Hippocampal formation (tissue), 2 donors: ENCODE measurements around the gene CDH23.
A peak's percentile ranks its signal among the peaks of the same experiment; 100 is the strongest.

Experiments
- DNase-seq, 2 donors: peaks; one replicate each; lab custom pipeline; 2025; lab: John Stamatoyannopoulos, UW

CDH23 gene

DNA sequence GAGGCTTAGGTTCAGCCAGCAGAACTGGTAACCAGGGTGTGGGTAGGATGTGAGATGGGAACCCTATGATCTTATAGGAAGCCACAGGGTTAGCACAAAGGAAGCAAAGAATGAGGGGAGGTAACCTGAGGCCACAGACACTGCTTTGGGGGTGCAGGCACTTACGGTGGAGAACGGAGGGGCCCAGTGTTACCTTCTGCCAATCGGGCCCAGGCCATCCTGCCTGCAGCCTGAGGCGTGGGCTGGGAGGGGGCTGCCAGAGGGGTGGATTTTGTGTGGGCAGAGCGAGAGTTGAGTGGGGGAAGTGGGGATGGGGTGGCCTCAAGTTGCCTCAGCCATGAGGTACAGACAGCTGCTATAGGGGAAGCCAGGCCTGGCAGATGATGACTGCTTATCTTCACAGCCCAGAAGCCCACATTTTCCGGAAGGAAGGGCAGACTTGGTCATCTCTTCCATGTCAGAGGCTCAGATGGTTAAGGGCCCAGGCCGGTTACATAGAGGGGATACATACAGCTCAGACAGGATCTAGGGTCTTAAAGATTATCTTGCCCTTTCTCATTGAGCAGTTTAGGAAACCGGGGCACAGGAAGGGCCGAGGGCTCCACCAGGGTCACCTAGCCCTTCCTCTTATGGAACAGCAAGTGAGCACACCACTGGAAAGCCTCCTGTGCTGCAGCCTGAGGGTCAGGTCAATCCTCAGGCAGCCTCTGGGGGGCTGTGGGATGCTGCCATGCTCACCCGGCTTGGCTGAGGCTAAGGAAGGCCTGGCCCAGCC lies 401.0 kb downstream of the CDH23 start:
- no peak for DNase-seq

- DNase-seq: no peak
Measured at GRCh38 chr10:71798308-71798624, 401.5 kb downstream of the CDH23 start.

- no peak for DNase-seq
Measured at GRCh38 chr10:71799112-71799511, 402.4 kb downstream of the CDH23 start.

- no peak for DNase-seq
Measured at GRCh38 chr10:71799608-71800453, 403.1 kb downstream of the CDH23 start.

- DNase-seq: no peak
Measured at GRCh38 chr10:71801361-71801760, 404.6 kb downstream of the CDH23 start.

- no peak for DNase-seq
Measured at GRCh38 chr10:71802235-71802634, 405.5 kb downstream of the CDH23 start.

- no peak for DNase-seq
Measured at GRCh38 chr10:71802715-71803488, 406.2 kb downstream of the CDH23 start.

GRCh38 chr10:71804077-71804476 lies 407.4 kb downstream of the CDH23 start:
- DNase-seq: peak in 1 of 2 donors; percentile 37

DNA sequence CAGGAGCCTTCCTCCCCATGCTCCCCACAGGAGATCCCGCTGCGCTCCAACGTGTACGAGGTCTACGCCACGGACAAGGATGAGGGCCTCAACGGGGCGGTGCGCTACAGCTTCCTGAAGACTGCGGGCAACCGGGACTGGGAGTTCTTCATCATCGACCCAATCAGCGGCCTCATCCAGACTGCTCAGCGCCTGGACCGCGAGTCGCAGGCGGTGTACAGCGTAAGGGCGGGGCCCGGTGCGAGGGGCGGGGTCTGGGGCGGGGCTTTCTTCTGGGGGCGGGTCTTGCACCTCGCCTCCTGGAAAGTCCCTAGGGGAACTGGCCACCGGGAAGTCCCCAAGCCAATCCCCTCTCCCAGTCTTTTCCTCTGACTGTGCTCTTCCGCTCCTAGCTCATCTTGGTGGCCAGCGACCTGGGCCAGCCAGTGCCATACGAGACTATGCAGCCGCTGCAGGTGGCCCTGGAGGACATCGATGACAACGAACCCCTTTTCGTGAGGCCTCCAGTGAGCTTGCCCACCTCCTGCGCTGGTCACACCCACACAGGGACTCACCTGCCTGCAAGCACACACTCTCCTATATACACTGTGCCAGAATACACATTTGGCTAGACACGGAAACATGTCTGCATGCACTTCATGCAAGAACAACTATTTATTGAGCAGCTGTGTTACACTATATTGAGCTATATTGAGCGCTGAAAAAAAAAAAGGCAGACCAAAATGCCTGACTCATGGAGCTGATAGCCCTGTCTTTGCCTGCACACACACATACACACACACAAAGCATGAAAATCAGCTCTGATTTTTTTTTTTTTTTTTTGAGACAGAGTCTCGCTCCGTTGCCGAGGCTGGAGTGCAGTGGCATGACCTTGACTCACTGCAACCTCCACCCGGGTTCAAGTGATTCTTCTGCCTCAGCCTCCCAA lies 409.3 kb downstream of the CDH23 start:
- peak in 1 of 2 donors; percentile 22 for DNase-seq

DNA sequence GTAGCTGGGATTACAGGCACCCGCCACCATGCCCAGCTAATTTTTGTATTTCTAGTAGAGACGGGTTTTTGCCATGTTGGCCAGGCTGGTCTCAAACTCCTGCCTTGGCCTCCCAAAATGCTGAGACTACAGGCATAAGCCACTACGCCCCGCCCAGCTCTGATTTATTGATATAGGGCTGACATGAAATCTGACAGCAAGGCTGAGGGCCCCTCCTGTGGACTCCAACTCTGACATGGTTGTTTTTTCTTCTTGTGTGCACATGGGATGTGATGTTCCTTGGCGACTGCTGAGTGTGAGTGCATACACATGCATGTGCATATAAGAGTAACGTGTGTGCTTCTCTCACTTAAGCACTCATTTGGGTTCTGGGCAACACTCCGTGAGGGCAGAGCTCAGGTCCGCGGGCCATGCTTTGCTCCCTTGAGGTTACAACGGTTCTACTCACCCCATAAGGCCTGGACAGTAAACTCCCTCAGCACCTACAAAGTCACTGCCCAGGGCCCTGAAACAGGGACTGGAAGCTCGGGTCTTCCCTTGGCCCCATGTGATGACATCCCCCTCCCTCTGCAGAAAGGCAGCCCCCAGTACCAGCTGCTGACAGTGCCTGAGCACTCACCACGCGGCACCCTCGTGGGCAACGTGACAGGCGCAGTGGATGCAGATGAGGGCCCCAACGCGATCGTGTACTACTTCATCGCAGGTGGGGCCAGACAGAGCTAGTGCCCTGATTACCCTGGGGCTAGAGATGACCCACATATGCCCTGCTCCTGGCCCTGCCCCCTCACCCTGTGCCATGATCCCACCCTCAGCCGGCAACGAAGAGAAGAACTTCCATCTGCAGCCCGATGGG lies 410.2 kb downstream of the CDH23 start:
- no peak for DNase-seq

- no peak for DNase-seq
Measured at GRCh38 chr10:71807557-71808510, 411.1 kb downstream of the CDH23 start.

DNA sequence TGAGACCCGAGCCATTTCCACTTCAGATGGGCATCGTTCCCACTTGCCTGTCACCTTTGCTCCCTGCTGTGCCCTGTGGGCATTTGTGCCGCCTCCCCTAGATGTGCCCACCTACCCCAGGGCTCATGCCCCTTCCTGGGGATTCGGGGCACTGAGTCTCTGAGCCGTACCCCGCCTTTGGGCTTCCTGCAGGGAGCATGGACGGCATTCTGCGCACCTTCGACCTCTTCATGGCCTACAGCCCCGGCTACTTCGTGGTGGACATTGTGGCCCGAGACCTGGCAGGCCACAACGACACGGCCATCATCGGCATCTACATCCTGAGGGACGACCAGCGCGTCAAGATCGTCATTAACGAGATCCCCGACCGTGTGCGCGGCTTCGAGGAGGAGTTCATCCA lies 412.9 kb downstream of the CDH23 start:
- DNase-seq: no peak

DNA sequence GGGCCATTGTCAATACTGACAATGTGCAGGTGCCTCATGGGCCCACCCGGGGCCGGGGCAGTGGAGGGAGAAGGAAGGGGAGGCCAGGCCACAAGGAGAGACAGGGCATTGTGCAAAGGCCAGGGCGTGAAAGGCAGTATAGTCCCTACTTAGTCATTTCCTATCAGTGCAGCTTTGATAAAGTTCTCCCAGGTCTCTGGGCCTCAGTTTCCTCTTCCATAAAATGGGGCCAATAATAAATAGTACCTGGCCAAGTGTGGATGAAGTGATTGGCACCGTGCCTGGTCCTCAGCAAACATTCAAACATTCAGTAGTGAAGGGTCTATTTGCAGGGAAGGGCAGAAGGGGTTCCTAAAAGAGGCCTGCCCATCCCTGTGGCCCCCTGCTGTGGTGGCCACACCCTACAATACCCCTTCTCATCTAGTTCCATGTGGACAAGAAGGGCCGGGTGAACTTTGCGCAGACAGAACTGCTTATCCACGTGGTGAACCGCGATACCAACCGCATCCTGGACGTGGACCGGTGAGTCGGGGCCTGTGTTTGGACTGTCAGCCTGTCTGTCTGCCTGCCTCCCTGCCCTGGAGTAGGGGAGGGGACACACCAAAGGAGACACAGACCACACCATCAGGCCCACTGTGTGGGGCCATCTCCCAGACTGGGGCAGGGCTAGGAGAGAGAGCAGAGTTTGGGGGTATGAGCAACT lies 413.5 kb downstream of the CDH23 start:
- no peak for DNase-seq

GRCh38 chr10:71811351-71811750 lies 414.6 kb downstream of the CDH23 start:
- DNase-seq: no peak

DNA sequence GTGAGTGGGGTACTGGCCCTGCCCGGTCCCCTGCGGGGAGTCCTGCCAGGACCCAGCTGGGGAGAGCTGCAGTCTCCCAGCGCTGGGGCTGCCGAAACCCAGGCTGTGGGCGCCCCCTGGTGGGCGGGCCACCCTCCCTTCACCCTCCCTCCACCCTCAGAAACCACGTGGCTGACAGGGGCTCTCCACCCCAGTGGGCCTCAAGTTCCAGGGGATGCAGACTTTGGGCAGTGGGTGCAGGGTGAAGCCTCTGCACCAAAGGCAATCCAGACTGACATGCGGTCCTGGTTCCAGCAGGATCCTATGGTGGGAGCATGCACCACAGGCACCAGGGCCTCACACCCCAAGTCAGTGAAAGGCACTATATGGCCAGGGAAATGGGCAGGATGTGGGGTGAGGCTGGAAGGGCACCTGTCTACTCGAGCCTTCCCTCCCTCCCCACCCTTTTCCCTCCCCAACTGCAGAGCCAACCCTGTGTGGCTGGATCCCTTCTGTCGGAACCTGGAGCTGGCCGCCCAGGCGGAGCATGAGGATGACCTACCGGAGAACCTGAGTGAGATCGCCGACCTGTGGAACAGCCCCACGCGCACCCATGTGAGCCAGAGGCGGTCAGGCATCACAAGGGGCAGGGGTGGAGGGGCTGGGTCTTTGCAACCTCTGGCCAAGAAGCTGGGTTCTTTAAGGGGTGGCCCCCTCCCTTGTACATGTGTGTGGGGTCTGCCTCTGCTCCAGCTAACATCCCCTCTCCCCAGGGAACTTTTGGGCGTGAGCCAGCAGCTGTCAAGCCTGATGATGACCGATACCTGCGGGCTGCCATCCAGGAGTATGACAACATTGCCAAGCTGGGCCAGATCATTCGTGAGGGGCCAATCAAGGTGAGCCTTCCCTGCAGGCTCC lies 415.5 kb downstream of the CDH23 start:
- DNase-seq: peak; percentile 46 to 69

GRCh38 chr10:71812913-71813590 lies 416.3 kb downstream of the CDH23 start:
- no peak for DNase-seq

DNA sequence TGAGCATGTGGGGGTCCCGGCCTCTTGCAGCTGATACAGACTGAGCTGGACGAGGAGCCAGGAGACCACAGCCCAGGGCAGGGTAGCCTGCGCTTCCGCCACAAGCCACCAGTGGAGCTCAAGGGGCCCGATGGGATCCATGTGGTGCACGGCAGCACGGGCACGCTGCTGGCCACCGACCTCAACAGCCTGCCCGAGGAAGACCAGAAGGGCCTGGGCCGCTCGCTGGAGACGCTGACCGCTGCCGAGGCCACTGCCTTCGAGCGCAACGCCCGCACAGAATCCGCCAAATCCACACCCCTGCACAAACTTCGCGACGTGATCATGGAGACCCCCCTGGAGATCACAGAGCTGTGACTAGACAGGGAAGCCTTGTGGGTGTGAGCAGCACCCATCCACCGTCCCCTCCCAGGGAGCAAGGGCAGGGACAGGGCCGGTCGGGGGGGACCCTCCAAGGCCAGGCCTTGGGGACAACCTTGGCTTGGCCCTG lies 418.2 kb downstream of the CDH23 start:
- DNase-seq: no peak
